Trophoblast cell (in vitro differentiated cells and primary cell): ENCODE measurements around the gene C1R.

Experiments
- DNase-seq, 2 donors: peaks; one replicate each; pipeline ENCODE4 v3.0.0-alpha.2; 2016
- H2AFZ ChIP-seq: 2 replicates; pipeline ENCODE4 v1.6.1; 2013; ENCODE audit warnings: low read length, moderate library complexity, mild to moderate bottlenecking; ENCODE audit not compliant: insufficient read depth, poor library complexity
- H2AK5ac ChIP-seq: 2 replicates; pipeline ENCODE4 v1.6.1; 2013; ENCODE audit warnings: mild to moderate bottlenecking, low read length
- H2BK120ac ChIP-seq: 2 replicates; pipeline ENCODE4 v1.6.1; 2013; ENCODE audit warnings: low read length, mild to moderate bottlenecking, moderate library complexity; ENCODE audit not compliant: insufficient read depth, poor library complexity
- H2BK12ac ChIP-seq: 2 replicates; pipeline ENCODE4 v1.6.1; 2013; ENCODE audit warnings: mild to moderate bottlenecking, low read length, moderate library complexity
- H2BK5ac ChIP-seq: 2 replicates; pipeline ENCODE4 v1.6.1; 2013; ENCODE audit warnings: low read length, low read depth, moderate library complexity, mild to moderate bottlenecking; ENCODE audit not compliant: poor library complexity
- H3K14ac ChIP-seq: 2 replicates; pipeline ENCODE4 v1.6.1; 2013; ENCODE audit warnings: mild to moderate bottlenecking, low read length
- H3K18ac ChIP-seq: 2 replicates; pipeline ENCODE4 v1.6.1; 2013; ENCODE audit warnings: mild to moderate bottlenecking, low read length
- H3K23ac ChIP-seq: 2 replicates; pipeline ENCODE4 v1.6.1; 2013; ENCODE audit warnings: low read length
- H3K27ac ChIP-seq: 2 replicates; pipeline ENCODE4 v1.5.1; 2013; ENCODE audit warnings: low read depth, mild to moderate bottlenecking, inconsistent platforms, low read length, moderate library complexity
- H3K27me3 ChIP-seq: 2 replicates; pipeline ENCODE4 v1.6.1; 2013; ENCODE audit warnings: inconsistent platforms, mild to moderate bottlenecking, low read length, moderate library complexity; ENCODE audit not compliant: insufficient read depth
- H3K36me3 ChIP-seq, 2 experiments: 1 replicate in 1 of 2; 2 replicates in 1 of 2; pipeline ENCODE4 v1.6.1; 2013; ENCODE audit warnings: low read length in 2 of 2, mild to moderate bottlenecking in 2 of 2, moderate library complexity in 1 of 2; ENCODE audit not compliant: insufficient read depth in 2 of 2, control insufficient read depth in 1 of 2
- H3K4ac ChIP-seq: 2 replicates; pipeline ENCODE4 v1.6.1; 2013; ENCODE audit warnings: low read depth, mild to moderate bottlenecking, low read length, moderate library complexity
- H3K4me1 ChIP-seq, 2 experiments: 1 replicate in 1 of 2; 2 replicates in 1 of 2; pipeline ENCODE4 v1.6.1; 2013; ENCODE audit warnings: low read length in 2 of 2, mild to moderate bottlenecking in 2 of 2, moderate library complexity in 1 of 2; ENCODE audit not compliant: insufficient read depth in 2 of 2, control insufficient read depth in 1 of 2
- H3K4me2 ChIP-seq: 2 replicates; pipeline ENCODE4 v1.6.1; 2013; ENCODE audit warnings: inconsistent platforms, mild to moderate bottlenecking, low read length, moderate library complexity
- H3K4me3 ChIP-seq: 2 replicates; pipeline ENCODE4 v1.5.1; 2013; ENCODE audit warnings: mild to moderate bottlenecking, low read depth, low read length, inconsistent platforms
- H3K79me1 ChIP-seq: one replicate; pipeline ENCODE4 v1.6.1; 2013; ENCODE audit warnings: low read length
- H3K79me2 ChIP-seq: 2 replicates; pipeline ENCODE4 v1.6.1; 2013; ENCODE audit warnings: low read length, mild to moderate bottlenecking; ENCODE audit not compliant: control insufficient read depth, insufficient read depth, poor library complexity
- H3K9ac ChIP-seq: 2 replicates; pipeline ENCODE4 v1.6.1; 2013; ENCODE audit warnings: mild to moderate bottlenecking, low read length
- H3K9me3 ChIP-seq: 2 replicates; pipeline ENCODE4 v1.6.1; 2013; ENCODE audit warnings: low read depth, mild to moderate bottlenecking, control low read depth, inconsistent platforms, low read length; ENCODE audit not compliant: insufficient read depth
- H4K12ac ChIP-seq: 2 replicates; pipeline ENCODE4 v1.6.1; 2013; ENCODE audit warnings: low read depth, mild to moderate bottlenecking, low read length, moderate library complexity
- H4K8ac ChIP-seq: 2 replicates; pipeline ENCODE4 v1.6.1; 2013; ENCODE audit warnings: low read depth, mild to moderate bottlenecking, low read length, moderate library complexity
- H4K91ac ChIP-seq: one replicate; pipeline ENCODE4 v1.6.1; 2013; ENCODE audit warnings: low read depth, mild to moderate bottlenecking, low read length, moderate library complexity
- WGBS: extraction: QIAGEN DNeasy Blood & Tissue Kit; methylation state at CpG from one replicate; pipeline ENCODE4 v1.1.7; 2013; ENCODE audit warnings: missing lambda C conversion rate; ENCODE audit not compliant: insufficient read length, insufficient coverage; ENCODE audit errors: extremely low coverage; 5-methylcytosine and 5-hydroxymethylcytosine counted together

The C1R gene

GRCh38 chr12:7127916-7128626, 35.8 kb upstream of the C1R start:
- no peak overlapping the region for H2AFZ ChIP-seq
- H4K91ac ChIP-seq = no peak overlapping the region
- H3K36me3 ChIP-seq = no peaks in the 10 kb centered on the region
- H2BK120ac ChIP-seq = no peak overlapping the region
- no CpG with 5 or more reads among the region's 17 CpGs for WGBS
- H3K9ac ChIP-seq = no peak overlapping the region
- H3K23ac ChIP-seq = no peak overlapping the region
- no peak overlapping the region for H3K4ac ChIP-seq
- H4K8ac ChIP-seq = no peak overlapping the region
- peaks cover 2% of the 10 kb centered on the region for H3K79me2 ChIP-seq
- no peak overlapping the region for H4K12ac ChIP-seq
- no peak overlapping the region for H3K14ac ChIP-seq
- no peak overlapping the region for H2BK5ac ChIP-seq
- H3K18ac ChIP-seq = no peak overlapping the region
- H3K4me1 ChIP-seq = peaks cover 14 to 19% of the 10 kb centered on the region in 2 experiments
- H3K27me3 ChIP-seq = no peaks in the 10 kb centered on the region
- H3K9me3 ChIP-seq = peaks cover 2% of the 10 kb centered on the region
- no peak overlapping the region for H2AK5ac ChIP-seq
- no peaks in the 10 kb centered on the region for H3K79me1 ChIP-seq
- DNase-seq = no peak
- no peak overlapping the region for H3K27ac ChIP-seq
- H3K4me2 ChIP-seq = no peak overlapping the region
- no peak overlapping the region for H3K4me3 ChIP-seq
- no peak overlapping the region for H2BK12ac ChIP-seq

- Histone ChIP-seq H3K18ac (no peak overlapping the region), H4K12ac (no peak overlapping the region), H2AK5ac (no peak overlapping the region), H3K9me3 (peaks cover 4% of the 10 kb centered on the region), H3K79me2 (peaks cover 2% of the 10 kb centered on the region), H3K14ac (no peak overlapping the region), H3K4me3 (no peak overlapping the region), H2BK5ac (no peak overlapping the region), H4K8ac (no peak overlapping the region), H3K4me1 (peaks cover 9 to 11% of the 10 kb centered on the region in 2 experiments), H2BK12ac (no peak overlapping the region), H3K9ac (no peak overlapping the region), H3K4ac (no peak overlapping the region), H4K91ac (no peak overlapping the region), H3K23ac (no peak overlapping the region), H3K27me3 (no peaks in the 10 kb centered on the region), H3K27ac (no peak overlapping the region), H3K79me1 (no peaks in the 10 kb centered on the region), H3K36me3 (no peaks in the 10 kb centered on the region), H3K4me2 (no peak overlapping the region), H2BK120ac (no peak overlapping the region), H2AFZ (no peak overlapping the region)
- 100% methylated on average over 1 of the region's 4 CpGs for WGBS
- no peak for DNase-seq
Observed at GRCh38 chr12:7125632-7126227, 33.5 kb upstream of the C1R start.

GRCh38 chr12:7123806-7124522, 31.7 kb upstream of the C1R start:
- no peak overlapping the region for H2BK12ac ChIP-seq
- no peak overlapping the region for H4K91ac ChIP-seq
- no peak overlapping the region for H3K9ac ChIP-seq
- peaks cover 6% of the 10 kb centered on the region for H3K9me3 ChIP-seq
- H3K4me3 ChIP-seq = no peak overlapping the region
- peaks cover 2% of the 10 kb centered on the region in 2 experiments for H3K4me1 ChIP-seq
- WGBS = no CpG with 5 or more reads among the region's 11 CpGs
- H3K36me3 ChIP-seq = no peaks in the 10 kb centered on the region
- H3K79me1 ChIP-seq = no peaks in the 10 kb centered on the region
- H3K79me2 ChIP-seq = no peaks in the 10 kb centered on the region
- H3K14ac ChIP-seq = no peak overlapping the region
- no peak overlapping the region for H4K12ac ChIP-seq
- H4K8ac ChIP-seq = no peak overlapping the region
- no peak for DNase-seq
- no peak overlapping the region for H3K4ac ChIP-seq
- no peak overlapping the region for H2AFZ ChIP-seq
- H3K27ac ChIP-seq = no peak overlapping the region
- H2AK5ac ChIP-seq = no peak overlapping the region
- no peak overlapping the region for H3K18ac ChIP-seq
- no peak overlapping the region for H2BK120ac ChIP-seq
- H3K27me3 ChIP-seq = no peaks in the 10 kb centered on the region
- H2BK5ac ChIP-seq = no peak overlapping the region
- no peak overlapping the region for H3K4me2 ChIP-seq
- no peak overlapping the region for H3K23ac ChIP-seq

- H3K36me3 ChIP-seq = no peaks in the 10 kb centered on the region
- no peak for DNase-seq
- H3K27me3 ChIP-seq = no peaks in the 10 kb centered on the region
- no peaks in the 10 kb centered on the region for H3K79me2 ChIP-seq
- H2AK5ac ChIP-seq = no peak overlapping the region
- H3K4me1 ChIP-seq = no peaks in the 10 kb centered on the region
- no CpG with 5 or more reads among the region's 7 CpGs for WGBS
- H3K79me1 ChIP-seq = no peaks in the 10 kb centered on the region
- H3K4me3 ChIP-seq = no peak overlapping the region
- H2BK12ac ChIP-seq = no peak overlapping the region
- H4K12ac ChIP-seq = no peak overlapping the region
- no peak overlapping the region for H3K23ac ChIP-seq
- no peak overlapping the region for H4K8ac ChIP-seq
- peaks cover 6% of the 10 kb centered on the region for H3K9me3 ChIP-seq
- no peak overlapping the region for H2BK120ac ChIP-seq
- H3K14ac ChIP-seq = no peak overlapping the region
- H2AFZ ChIP-seq = no peak overlapping the region
- no peak overlapping the region for H3K18ac ChIP-seq
- no peak overlapping the region for H3K4me2 ChIP-seq
- no peak overlapping the region for H3K9ac ChIP-seq
- no peak overlapping the region for H3K4ac ChIP-seq
- H3K27ac ChIP-seq = no peak overlapping the region
- H2BK5ac ChIP-seq = no peak overlapping the region
- H4K91ac ChIP-seq = no peak overlapping the region
Observed at GRCh38 chr12:7122811-7123769, 30.8 kb upstream of the C1R start.
